Activated CD4-positive, alpha-beta T cell treated with anti-CD3 and anti-CD28 coated beads, Interleukin-2, Interleukin-4, amounts not matched to agents 100 ng/mL and 50 ng/mL, durations not matched to agents 16 hours and 8 hours (primary cell): ENCODE measurements around the gene C11orf21.
A peak's percentile ranks its signal among the peaks of the same experiment; 100 is the strongest.

Experiments
- DNase-seq: peaks from one replicate; pipeline ENCODE4 v3.0.0-alpha.2; 2020; ENCODE audit warnings: low spot score

Gene C11orf21

DNA sequence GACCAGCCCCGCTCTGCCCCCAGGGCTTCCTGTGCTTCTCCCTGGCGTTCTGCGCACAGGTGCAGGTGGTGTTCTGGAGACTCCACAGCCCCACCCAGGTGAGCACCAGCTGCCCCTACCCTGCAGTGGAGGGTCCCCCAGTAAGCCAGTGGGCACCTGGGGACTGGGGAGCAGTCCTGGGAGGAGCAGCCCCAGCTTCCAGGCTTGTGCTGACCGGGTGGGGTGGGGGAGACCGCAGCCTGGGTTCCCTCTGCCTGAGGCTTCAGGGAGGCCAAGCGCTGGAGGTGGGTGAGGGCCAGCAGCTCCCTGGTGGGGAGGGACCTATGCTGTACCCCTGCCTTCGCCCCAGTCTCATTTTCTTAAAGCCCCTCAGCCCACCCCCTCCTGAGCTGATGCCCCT is 7.0 kb upstream of the C11orf21 start:
- DNase-seq = no peak

DNA sequence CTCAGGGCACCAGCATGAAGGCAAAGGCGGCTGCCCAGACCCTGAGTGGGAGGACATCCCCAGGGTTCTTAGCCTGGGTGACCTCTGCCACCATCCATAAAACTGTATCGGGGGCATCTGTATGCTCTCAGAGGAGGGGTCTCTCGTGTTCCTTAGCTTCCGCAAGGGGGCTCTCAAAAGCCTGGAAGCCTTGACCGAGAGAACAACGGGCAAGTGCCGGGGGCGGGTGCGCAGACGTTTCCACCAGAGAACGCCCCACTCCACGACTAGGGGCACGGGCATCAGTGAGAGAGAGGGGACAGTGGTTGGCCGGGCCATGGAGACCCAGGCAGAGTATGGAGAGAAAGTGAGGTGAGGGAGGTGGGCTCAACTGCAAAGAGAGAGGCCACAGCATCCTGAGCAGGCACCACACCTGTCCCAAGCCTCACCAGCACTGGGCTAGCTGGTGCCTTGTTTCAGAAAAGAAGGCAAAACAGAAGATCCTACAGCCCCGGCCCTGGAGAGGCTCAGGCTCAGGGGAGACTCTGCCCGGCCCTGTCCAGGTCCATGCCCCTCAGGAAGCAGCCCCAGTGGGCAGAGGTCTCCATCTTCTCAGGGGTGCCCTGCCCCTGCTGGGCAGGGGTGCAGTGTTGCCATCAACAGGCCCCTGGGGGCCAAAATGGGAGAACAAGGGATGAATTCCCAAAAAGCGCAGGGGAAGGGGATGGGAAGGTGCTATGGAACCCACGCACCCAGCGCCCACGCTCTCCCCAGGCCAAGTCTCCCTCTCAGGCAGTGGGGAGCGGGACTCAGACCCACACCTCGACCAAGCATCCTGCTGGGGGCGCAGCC is 6.0 kb upstream of the C11orf21 start:
- DNase-seq = no peak

- DNase-seq = no peak
Measured at GRCh38 chr11:2306877-2307500, 5.3 kb upstream of the C11orf21 start.

GRCh38 chr11:2306452-2306823 is 4.7 kb upstream of the C11orf21 start:
- DNase-seq = no peak

DNA sequence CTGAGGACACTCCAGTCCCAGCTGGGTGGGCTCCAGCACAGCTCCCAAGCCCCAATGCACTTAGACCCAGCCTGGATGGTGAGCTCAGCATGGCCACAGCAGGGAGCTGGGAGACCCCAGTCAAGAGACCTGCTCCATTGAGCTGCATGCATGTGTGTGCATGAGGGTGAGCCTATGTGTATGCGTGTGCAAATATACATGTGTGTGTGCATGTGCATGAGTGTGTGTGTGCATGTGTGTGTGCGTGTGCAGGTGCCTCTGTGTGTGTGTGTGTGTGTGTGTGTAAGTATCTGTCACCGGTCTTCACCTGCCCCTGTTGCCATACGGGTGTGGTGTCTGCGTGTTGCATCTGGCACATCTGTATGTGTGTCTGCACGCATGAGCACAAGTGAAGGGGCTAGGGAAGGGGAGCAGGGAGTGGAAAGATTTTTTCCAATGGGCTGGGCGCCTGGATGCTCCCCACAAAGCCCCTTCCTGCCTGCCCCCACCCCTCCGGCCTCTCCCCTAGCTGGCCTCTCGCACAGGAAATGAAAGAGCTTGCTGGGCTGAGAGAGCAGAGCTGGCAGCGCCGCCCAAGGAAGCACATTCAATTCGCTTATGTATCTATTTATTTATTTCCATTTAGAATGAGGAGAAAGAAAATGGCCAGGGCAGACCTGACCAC is 4.2 kb upstream of the C11orf21 start:
- DNase-seq = peak; percentile 22

GRCh38 chr11:2305140-2305778 is 3.5 kb upstream of the C11orf21 start:
- peak; percentile 85 for DNase-seq

DNA sequence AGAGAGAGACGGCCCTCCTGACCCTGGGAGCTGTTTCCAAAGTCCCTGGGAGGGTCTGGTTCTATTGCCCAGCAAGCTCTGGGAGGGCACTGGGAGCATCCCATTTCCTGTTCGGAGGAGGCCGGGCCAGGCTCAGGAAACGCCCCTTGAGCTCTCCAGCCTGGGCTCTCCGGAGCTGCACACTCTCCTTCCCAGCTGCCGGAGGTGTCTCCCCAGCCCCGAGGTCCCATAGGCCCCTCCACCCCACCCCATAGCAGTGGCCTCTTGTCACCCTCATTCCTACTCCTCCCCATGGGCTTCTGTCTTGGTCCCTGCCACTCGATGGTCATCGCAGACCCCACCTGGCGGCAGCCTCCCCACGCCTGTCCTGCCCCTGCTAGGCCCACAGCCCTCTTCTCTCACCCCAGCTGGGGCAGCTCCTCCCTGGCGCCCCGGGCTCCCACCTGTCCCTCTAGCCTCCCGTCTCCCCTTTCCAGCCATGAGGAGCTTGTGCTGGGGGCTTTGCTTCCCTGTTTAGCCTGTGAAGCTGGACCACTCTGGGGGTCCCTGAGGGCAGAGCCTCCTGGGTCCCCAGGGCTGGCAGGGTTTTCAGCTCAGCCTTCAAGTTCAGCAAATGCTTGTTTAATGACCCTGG is 2.9 kb upstream of the C11orf21 start:
- DNase-seq = no peak

- DNase-seq = no peak
Measured at GRCh38 chr11:2303627-2304505, 2.1 kb upstream of the C11orf21 start.

DNA sequence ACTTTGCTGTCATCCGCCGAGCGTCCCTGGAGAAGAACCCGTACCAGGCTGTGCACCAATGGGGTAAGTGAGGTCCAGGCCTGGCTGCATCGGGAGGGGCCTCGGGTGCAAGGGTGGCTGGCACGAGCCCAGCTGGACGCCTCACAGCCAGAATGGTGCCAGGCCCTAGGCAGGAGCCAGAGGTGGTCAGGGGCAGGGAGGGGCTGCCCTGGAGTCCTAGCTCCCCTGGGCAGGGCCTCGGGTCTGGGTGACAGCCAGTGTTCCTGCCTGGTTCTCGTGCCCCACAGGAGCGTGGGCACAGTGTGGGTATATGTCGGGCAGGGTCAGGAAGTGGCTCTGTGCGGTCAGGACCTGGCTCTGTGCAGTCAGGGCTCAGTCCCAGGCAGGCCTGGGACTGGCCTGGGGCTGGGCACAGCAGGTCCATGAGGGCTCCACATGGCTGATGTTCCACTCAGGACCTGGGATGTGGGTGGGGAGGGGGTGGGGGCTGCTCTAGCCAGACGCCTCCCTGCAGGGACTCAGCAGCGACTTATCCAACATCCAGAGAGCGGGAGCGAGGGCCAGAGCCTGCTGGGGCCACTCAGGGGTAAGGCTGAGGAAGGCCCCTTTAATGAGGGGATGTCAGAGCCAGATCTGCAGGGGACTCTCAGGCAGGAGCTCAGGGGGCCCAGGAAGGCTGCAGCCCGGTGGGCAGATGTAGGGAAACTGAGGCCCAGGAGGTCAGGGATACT is 1.3 kb upstream of the C11orf21 start:
- DNase-seq = no peak

DNA sequence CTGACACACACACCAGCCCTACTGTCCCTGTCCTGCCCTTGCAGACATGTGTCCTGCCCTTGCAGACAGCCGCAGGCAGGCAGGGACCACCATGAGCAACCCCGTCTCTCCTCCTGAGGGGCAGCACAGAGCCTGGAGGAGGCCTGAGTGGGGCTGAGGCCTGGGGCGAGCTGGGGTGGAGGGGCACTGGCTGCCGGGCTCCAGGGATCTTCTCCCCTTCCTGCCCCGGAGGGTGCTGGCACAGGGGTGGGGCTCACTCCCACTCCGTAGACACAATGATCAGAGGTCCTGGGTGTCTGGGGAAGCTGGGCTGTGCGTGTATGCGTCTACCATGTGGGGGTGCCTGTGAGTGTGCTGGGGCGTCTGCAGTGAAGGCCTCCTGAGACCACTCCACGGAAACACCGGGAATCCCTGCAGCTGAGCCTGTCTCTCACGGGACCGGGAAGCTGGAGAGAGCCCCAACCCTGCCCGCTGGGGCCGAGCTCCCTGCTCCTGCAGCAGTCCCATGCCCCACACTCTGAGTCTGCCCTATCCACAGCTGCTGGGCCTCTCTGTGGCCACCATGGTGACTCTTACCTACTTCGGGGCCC is 683 bp upstream of the C11orf21 start:
- no peak for DNase-seq

- DNase-seq = no peak
Measured at GRCh38 chr11:2300936-2301630, 635 bp downstream of the C11orf21 start.

DNA sequence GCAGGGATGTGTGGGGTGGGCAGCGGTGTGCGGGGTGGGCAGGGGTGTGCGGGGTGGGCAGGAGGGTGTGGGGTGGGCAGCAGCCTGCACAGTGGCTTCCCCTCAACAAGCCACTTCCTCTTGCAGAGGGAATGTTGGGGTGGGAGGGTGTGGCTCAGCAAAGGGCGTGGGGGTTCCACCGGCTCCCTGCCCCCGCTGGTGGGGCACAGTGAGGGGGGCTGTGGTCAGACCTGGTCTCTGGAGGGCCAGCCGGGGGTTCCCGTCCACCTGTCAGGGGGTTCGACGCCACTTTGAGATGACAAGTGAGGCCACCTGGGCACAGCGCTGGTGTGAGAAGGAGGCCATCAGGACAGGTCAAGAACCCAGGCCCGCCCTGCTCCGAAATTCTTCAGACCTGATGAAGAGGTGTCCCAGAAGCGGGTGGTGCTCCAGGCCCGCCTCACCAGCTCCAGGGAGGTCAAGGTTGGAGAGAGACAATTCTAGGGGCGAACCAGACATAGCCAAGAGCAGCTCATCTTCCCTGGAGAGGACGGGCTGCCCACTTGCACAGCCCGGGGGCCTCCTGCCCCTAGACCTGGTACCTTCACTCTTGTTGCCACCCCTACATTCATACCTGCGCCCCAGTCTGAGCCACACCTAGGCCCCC is 1.3 kb downstream of the C11orf21 start:
- no peak for DNase-seq

DNA sequence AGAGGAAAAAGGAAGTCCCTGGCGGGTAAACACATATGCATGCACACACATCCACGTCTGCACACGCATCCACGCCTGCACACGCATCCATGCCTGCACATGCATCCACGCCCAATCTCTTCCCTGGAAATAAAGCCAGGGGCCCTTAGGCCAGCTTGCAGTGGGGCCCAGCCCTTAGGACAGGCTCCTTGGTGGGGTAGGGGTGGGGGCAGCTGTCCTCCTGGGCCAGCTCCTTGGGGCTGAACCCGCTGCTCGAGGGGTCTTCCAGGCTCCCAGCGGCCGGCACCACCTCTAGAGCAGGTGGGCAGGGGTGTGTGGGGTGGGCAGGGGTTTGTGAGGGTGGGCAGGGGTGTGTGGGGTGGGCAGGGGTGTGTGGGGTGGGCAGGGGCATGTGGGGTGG is 1.9 kb downstream of the C11orf21 start:
- no peak for DNase-seq

- no peak for DNase-seq
Measured at GRCh38 chr11:2298795-2299761, 2.6 kb downstream of the C11orf21 start.

DNA sequence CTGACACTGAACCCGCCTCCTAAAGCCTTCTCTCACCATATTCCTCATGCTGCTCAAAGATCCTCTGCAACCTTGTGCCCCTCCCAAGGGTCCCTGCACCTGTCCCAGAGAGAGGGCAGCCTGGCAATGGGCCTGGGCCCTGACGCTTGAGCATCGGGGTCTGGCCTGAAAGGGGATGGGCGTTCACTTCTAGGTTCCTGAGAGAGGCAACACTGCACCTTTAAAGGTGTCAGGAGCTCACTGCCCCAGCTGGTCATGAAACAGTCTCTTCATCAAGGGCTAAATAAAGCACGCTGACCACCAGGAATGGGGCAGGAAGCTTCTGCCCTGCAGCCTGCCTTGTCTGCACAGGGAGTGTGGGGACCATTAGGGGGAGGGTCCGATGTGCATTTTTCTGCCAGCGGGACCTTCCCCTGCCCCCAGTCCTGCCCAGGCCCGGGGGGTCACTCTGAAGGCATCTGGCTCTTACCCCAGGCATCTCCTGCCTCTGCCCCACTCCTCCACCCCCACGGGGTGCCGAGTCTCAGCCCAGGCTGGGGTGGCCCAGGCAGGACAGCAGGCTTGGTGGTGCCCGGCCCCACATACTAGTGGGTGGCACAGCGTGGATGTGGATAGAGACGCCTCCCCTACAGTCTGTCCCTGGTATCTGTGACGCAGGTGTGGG is 3.5 kb downstream of the C11orf21 start:
- no peak for DNase-seq

DNA sequence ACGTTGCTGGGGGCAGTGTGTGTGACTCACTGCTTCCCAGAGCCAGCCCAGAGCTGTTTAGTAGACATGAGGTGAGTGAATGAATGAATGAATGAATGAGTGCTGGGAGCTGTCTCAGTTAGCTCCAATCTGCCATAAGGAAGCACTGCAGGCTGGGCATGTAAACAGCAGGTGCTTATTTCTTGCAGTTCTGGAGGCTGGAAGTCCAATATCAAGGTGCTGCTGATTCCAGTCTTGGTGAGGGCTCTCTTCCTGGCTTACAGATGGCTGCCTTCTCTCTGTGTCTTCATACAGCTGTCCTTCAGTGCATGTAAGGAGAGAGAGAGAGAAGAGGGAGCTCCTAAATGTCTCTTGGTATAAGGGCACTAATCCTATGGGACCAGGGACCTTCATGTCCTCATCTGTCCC is 4.1 kb downstream of the C11orf21 start:
- DNase-seq = no peak

GRCh38 chr11:2296913-2297622 is 4.7 kb downstream of the C11orf21 start:
- no peak for DNase-seq
